NCI-H187 (cell line): Measurements from ENCODE around the gene DNAJC18.
A peak's percentile ranks its signal among the peaks of the same experiment; 100 is the strongest.

Experiments used
- DNase-seq, 2 experiments: peaks; one replicate each; lab custom pipeline; 2025; lab: John Stamatoyannopoulos, UW

Gene DNAJC18

DNA sequence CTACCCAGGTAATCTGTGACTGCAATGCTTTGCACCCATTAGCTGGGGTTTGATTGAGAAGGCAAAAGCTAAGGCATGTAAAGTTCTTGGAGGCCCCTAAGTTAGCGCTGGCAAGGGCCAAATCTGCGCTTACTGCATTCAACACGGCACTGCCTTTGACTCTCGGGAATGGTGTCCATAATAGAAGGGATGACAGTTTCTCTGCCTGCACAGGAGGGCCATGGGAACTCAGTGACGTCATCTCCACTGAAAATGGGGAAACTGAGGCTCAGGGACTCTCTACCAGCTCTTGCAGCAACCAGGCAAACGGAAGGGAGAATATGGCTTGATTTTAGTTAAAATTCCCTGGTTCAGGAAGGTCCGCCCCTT is 35.9 kb downstream of the DNAJC18 start:
- DNase-seq = no peak

DNA sequence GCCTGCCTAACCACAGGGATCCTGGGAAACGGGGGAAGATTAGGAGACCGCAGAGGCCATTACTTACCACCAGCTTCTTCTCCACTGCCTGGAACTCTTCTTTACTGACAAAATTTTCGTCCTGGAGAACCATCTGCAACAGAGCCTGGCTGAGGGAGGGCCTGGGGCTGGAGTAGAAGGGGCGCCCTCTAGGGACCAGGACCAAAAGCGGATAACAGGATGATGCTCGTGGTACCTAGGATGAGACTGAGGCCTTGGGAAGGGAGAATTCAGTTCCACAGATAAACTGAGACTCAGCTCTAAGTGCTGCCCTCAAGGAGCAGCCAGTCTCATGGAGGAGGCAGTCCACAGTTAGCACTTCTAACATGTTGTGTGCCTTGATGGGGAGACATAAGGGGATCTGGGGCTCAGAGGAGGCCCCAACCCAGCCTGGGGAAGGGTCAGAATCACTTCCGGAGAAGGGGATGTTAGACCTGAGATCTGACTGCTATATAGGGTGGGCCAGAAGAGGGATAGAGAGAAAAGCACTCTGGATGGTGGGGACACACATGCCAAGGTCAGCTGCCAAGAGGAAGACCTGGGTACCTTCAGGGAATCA is 36.7 kb downstream of the DNAJC18 start:
- DNase-seq = no peak

DNA sequence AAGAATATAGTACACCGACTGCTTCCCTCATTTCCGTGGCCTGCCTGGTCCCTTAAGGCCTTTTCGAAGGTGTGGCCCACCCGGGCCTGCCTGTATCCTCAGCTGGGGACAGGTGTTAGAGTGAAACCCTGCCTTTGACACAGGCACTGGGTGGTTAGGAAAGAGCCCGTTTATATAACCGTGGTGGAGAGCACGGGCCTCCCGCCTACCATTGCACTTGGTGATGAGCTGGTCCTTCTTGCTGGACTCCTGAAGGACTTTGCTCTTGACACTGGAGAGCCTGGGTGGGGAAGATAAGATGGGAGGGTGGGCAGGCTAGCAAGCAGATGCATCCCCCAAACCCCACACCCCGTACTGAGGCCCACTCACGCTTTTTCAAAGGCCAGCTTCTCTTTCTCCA is 37.8 kb downstream of the DNAJC18 start:
- DNase-seq = no peak

GRCh38 chr5:139399501-139400121 is 39.7 kb downstream of the DNAJC18 start:
- no peak for DNase-seq

DNA sequence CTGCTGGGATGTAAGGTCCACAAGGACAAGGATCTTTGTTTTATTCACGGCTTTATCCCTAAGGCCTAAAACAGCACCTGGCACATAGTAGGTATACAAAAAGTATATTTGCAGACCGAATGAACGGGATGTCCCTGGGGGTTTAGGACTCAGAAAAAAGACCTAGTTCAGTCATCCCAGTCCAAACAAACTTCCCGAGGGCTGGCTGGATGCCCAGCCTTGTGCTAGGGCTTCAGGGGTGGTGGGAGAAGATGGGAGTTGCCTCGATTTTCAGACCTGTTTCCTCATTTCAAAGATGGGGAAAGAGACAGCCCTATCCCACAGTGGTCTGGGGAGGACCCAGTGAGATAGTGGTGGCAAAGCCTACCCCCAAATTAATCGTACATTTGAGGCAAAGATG is 41.4 kb downstream of the DNAJC18 start:
- no peak for DNase-seq

DNA sequence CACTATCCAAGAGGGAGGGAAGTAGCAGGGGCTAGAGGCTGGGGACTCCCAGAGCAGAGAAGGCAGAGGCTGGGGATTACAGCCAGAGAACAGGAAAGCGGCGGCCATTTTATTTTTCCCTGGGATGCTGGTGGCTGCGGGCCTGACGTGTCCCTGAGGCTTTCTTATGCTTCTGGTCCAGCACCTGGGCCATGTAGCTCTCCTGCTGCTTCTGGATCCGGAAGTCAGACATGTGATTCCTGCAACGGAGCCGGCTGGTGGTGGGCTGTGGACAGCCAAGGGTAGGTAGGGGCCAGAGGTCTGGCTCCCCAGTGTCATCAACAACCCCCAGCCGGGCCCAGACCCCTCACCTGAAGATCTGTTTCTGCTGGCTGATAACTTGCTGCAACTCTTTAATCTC is 42.6 kb downstream of the DNAJC18 start:
- no peak for DNase-seq

DNA sequence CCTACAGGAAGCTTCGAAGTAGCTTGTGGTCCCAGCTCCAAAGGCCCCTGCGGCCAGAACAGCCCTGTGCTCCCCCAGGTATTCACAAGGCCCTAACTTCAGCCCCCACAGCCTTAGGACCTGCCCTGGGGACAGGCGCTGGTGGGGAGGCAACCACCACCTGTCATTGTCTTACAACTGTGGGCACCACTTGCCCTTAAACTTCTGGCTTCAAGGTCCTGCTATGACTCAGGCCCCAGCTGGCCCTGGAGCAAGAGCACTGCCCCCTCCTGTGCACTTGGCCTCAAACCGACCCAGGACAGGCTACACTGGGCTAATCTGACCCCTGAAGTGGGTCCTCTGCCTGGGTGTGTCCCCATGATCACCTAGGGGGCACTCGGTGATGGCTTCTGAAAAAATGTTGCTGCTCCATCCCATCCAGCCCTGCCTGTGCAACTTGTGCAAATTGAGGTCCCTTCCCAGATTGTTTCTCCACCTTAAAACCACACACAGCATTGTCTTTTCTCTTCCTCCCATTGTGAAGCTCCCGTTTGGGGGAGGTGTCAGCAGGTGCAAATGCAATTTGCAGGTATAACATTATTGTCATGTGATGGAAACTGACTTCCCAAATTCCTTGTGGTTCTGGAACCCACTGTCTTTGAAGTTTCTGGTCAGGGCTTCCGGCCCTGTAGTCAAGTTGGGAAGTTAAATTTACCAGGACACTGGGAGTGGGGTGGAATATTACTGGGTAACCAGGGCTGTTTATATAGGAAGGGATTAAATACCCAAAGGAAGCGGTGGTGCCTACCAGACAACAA is 43.3 kb downstream of the DNAJC18 start:
- no peak for DNase-seq

DNA sequence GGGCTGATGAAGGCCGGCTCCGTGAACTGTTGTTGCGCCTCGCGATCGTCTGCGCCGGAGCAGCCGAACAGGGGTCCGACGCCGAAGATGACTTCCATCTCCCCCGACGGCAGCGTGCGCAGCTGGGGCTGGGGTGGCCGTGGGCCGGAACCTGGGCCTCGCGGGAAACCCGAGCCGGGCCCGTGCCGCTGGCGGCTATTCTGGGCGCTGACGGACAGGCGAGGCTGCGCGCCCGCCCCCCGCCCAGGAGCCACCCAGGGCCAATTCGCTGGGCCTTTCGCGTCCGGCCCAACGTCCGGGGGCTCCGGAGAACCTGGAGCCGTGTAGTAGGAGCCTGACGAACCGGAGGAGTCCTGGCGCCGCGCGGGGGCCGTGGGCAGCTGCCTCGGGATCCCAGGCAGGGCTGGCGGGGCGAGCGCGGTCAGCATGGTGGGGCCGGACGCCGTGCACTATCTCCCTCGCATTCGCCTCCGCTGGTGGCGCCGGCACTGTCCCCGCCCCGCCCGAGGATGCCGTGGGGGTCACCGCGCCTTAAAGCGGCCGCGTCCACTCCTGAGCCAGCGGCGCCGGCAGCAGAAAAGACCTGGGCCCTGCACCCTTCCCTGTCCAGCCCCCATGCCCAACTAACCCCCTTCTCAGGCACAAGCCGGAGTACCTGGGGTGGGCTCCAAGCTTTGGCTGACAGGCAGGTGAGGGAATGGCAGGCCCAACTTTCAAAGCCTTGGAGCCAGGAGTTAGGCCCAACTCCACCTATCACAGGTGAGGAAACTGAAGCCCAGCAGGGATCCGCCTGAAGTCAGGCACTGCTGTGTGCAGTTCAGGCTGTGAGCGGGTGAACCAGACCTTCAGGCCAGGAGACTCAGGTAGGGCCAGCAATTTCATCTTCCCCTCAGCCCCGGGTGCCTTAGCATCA is 44.4 kb downstream of the DNAJC18 start, which contains the start of gene PROB1:
Gene PROB1, minus strand, starts transcription at position 451 of the 913 bp plus-strand sequence. Its CDS starts 23 bp downstream, at position 428.
- DNase-seq = no peak

DNA sequence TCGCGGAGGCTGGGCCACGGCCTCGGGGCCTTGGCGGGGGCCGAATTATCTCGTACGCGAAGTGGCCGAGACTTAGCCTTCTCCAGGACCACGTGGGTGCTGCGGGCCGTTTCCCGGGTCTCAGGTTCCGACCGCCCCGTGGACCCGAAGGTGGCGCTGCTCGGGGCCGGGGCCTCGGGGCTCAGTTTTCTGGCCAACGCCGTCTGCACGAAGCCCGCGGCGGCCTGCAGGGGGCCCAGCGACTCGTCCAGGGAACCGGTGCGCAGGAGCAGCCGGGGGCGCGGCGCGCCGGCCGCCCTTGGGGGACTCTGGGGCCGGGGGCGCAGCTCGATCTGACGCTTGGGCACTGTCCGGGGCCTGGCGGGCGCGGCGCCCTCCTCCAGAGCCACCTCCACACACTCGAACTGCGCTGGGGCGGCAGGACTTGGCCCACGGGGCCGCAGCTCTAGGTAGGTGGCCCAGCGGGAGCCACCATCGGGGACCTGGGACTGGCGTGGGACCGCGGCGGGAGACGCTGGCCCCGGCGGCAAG is 45.1 kb downstream of the DNAJC18 start:
- peak in 1 of 2 experiments; percentile 24 for DNase-seq

- DNase-seq = no peak
These were observed 45.7 kb downstream of the DNAJC18 start for GRCh38 chr5:139393497-139394122.

DNA sequence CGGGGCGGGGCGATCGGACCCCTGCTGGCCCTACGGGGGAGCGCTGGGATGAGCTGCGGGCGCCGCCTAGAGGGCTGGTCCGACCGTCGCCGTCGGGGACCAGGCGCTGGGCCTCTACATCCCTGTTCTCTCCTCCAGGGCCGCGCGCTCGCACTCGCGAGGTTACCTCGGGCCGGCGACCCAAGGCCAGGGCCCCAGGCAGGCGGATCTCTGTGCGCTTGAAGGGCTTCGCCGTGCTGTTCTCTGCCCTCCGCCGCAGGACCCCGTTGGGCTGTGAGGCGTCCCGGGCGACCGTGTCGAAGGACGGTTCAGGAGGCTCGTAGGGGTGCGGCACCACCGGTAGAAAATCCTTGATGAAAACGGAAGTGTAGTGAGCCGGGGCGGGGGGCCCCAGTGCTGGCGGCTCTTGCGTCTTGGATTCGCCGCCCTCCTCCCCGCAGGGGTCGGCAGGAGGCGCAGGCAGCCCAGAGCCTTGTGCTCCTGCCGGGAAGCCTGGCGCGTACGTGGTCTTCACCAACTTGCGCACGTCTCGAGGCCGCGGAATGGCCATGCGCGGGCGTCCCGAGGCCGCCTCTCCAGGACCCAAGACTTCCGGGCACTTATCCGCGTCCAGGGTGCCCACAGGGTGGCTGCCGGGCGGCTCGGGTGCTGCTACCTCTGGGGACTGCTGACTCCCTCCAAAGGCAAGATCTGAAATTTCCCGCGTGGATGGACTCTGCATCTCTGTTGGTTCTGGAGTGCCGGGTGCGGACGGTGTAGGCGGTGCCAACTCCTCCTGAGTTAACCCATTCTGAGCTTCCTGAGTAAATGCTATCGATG is 46.4 kb downstream of the DNAJC18 start:
- DNase-seq = peak; percentile 18 to 31

GRCh38 chr5:139392324-139392677 is 47.0 kb downstream of the DNAJC18 start:
- no peak for DNase-seq

DNA sequence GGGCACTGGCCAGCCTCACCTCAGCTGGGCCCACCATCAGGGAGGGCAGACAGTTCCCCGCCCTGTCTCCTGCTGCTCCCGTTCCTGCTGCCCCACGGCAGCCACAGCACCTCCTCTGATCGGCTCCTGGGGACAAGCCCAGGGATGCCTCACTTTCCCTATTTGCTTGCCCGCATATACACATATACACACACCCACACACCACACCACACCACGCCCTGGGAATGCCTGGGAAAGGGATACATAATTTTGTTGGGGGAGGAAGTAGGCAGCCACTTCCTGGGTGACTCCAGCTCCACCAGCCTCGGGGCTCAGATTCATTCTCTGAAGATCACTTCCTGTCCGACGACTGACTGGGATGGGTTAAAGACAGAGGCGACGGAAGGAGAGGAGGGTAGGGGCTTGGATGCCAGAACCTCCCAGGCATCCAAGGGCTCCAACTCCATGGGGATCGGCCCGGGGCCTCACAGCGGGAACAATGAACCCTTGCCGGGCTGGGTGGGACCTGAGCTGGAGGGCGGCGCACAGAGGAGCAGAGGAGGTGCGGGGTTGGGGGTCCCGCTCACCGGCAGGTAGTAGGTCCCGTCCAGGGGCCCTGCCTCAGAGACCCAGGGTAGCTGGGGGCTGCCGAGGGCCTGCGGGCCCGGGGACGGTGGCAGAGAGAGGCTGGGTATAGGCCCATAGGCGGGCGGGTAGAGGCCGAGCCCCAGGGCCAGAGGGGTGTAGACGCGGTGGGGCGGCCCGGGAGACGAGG is 47.6 kb downstream of the DNAJC18 start:
- no peak for DNase-seq

GRCh38 chr5:139390639-139391569 is 48.4 kb downstream of the DNAJC18 start:
- no peak for DNase-seq

DNA sequence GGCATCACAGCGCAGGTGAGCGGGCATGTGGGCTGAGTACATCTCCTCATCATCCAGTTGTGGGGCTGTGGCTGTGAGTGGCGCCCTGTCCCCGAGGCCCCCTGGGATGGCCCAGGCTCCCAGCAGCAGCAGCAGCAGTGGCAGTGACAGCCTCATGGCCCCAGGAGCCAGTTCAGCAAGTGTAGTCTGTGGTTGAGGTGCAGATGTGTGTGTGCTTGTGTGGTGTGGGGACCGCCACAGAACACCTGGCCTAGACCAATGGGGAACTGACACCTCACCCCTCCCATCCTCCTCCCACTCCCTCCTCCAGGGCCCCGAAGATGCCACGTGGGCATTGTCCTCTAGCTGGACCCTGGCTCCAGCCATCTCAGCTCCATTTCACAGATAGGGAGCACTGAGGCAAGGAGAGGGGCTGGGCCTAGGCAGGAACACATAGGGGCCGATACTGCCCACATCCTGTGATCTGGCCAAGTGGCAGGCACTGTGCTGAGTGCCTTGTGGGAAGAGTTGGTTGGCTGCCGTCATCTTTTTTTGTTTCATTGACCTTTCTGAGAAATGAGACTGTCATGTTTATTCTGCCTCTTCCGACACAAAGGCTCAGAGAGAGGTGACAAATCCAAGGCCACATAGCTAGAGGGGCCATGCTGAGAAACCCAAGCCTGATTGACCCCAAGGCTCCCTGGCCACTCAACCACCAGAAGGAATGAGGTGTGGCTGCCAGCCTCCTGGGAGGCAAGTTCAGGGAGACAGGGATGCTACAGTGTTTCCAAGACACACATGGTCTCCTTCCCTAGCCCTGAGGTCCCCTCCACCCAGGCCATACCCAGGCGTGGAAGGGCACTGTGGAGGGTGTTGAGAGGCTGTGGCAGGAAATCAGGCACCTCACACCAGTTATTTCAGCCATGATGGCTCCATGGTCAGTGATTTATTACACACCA is 49.4 kb downstream of the DNAJC18 start, which contains the start of gene MZB1:
Gene MZB1, minus strand, starts transcription at position 213 of the 938 bp plus-strand sequence. Its CDS starts 57 bp downstream, at position 156.
- no peak for DNase-seq

DNA sequence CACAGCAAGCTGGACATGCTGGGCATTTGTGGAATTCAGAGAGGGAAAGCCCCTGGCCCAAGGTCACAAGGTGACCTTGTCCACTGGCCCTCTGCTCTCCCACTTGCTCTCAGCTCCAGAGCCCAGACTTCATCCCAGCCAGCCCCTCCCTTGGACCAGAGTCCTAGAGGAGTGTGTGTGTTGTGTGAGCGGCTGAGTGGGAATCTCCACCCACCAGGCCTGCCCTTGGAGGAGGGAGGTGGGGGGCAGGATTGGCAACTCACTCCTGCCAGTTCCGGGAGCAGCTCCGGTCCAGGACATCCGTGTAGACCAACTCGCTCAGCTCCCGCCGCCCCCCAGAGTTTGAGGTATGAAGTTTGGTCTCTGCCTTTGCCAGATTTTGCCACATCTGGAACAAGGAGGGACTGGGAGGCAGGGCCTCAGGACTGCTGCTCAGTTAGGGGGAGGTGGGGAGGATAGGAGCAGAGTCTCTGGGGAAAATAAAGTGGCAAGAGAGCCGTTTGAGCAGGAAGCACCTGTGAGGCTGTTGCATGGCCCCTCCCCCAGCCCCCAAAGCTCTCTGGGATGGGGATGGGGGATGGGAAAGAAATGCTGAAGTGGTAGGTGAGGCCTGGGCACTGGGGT is 51.0 kb downstream of the DNAJC18 start:
- DNase-seq = peak in 1 of 2 experiments; percentile 6
